ENCODE data around the gene TENT4A. TPM values are rescaled to one million over a fixed set of nuclear protein-coding genes. Genes with fewer than 3 reads are reported as not detected.

TENT4A gene
- total RNA-seq, 1 experiment from 2014 or later, result 29.2 TPM

DNA sequence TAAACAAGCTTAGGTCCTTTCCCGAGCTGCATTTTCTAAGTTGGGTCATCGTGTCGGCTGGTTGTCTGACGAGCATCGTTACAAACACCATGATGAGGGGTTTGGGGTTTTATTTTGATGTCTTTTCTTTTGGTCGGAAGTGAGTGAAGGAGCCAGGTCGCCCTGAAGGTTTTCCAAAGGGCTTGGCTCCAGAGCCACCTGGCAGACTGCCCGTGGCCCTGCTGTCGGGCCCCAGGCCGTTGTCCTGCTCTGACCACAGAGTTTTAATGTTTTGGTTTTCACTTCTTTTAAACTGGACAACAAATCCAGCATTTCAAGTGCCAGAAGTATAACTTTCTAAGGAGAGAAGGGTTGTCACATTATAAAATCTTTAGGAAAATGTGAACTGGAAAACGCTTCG lies 42.3 kb downstream of the TENT4A start:
- H3K9me3 Mint-ChIP-seq, result no peaks in the 10 kb centered on the region
- TF ChIP-seq, protein P1, sequence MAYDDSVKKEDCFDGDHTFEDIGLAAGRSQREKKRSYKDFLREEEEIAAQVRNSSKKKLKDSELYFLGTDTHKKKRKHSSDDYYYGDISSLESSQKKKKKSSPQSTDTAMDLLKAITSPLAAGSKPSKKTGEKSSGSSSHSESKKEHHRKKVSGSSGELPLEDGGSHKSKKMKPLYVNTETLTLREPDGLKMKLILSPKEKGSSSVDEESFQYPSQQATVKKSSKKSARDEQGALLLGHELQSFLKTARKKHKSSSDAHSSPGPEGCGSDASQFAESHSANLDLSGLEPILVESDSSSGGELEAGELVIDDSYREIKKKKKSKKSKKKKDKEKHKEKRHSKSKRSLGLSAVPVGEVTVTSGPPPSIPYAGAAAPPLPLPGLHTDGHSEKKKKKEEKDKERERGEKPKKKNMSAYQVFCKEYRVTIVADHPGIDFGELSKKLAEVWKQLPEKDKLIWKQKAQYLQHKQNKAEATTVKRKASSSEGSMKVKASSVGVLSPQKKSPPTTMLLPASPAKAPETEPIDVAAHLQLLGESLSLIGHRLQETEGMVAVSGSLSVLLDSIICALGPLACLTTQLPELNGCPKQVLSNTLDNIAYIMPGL (CRISPR knock-in tag; IDR thresholded peaks at IDR 0.05), result no peak
- TF ChIP-seq, protein P2, sequence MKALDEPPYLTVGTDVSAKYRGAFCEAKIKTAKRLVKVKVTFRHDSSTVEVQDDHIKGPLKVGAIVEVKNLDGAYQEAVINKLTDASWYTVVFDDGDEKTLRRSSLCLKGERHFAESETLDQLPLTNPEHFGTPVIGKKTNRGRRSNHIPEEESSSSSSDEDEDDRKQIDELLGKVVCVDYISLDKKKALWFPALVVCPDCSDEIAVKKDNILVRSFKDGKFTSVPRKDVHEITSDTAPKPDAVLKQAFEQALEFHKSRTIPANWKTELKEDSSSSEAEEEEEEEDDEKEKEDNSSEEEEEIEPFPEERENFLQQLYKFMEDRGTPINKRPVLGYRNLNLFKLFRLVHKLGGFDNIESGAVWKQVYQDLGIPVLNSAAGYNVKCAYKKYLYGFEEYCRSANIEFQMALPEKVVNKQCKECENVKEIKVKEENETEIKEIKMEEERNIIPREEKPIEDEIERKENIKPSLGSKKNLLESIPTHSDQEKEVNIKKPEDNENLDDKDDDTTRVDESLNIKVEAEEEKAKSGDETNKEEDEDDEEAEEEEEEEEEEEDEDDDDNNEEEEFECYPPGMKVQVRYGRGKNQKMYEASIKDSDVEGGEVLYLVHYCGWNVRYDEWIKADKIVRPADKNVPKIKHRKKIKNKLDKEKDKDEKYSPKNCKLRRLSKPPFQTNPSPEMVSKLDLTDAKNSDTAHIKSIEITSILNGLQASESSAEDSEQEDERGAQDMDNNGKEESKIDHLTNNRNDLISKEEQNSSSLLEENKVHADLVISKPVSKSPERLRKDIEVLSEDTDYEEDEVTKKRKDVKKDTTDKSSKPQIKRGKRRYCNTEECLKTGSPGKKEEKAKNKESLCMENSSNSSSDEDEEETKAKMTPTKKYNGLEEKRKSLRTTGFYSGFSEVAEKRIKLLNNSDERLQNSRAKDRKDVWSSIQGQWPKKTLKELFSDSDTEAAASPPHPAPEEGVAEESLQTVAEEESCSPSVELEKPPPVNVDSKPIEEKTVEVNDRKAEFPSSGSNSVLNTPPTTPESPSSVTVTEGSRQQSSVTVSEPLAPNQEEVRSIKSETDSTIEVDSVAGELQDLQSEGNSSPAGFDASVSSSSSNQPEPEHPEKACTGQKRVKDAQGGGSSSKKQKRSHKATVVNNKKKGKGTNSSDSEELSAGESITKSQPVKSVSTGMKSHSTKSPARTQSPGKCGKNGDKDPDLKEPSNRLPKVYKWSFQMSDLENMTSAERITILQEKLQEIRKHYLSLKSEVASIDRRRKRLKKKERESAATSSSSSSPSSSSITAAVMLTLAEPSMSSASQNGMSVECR (CRISPR knock-in tag; IDR thresholded peaks at IDR 0.05; ENCODE audit: borderline replicate concordance), result no peak
- TF ChIP-seq, protein P3, sequence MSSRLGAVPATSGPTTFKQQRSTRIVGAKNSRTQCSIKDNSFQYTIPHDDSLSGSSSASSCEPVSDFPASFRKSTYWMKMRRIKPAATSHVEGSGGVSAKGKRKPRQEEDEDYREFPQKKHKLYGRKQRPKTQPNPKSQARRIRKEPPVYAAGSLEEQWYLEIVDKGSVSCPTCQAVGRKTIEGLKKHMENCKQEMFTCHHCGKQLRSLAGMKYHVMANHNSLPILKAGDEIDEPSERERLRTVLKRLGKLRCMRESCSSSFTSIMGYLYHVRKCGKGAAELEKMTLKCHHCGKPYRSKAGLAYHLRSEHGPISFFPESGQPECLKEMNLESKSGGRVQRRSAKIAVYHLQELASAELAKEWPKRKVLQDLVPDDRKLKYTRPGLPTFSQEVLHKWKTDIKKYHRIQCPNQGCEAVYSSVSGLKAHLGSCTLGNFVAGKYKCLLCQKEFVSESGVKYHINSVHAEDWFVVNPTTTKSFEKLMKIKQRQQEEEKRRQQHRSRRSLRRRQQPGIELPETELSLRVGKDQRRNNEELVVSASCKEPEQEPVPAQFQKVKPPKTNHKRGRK (CRISPR knock-in tag; IDR thresholded peaks at IDR 0.05; ENCODE audit: borderline replicate concordance), result no peak
- TF ChIP-seq, protein P4, sequence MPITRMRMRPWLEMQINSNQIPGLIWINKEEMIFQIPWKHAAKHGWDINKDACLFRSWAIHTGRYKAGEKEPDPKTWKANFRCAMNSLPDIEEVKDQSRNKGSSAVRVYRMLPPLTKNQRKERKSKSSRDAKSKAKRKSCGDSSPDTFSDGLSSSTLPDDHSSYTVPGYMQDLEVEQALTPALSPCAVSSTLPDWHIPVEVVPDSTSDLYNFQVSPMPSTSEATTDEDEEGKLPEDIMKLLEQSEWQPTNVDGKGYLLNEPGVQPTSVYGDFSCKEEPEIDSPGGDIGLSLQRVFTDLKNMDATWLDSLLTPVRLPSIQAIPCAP (CRISPR knock-in tag; IDR thresholded peaks at IDR 0.05), result no peak
- TF ChIP-seq OVOL2 (CRISPR knock-in tag; IDR thresholded peaks at IDR 0.05; ENCODE audit: borderline replicate concordance), result no peak
- no peak for TF ChIP-seq EMX1 (CRISPR knock-in tag; IDR thresholded peaks at IDR 0.05)
- TF ChIP-seq JUN (CRISPR knock-in tag; IDR thresholded peaks at IDR 0.05), result no peak
- no peak for TF ChIP-seq NFATC4 (CRISPR knock-in tag; IDR thresholded peaks at IDR 0.05)
- TF ChIP-seq KAT7 (CRISPR knock-in tag; IDR thresholded peaks at IDR 0.05; ENCODE audit: borderline replicate concordance), result no peak
- TF ChIP-seq, protein P5, sequence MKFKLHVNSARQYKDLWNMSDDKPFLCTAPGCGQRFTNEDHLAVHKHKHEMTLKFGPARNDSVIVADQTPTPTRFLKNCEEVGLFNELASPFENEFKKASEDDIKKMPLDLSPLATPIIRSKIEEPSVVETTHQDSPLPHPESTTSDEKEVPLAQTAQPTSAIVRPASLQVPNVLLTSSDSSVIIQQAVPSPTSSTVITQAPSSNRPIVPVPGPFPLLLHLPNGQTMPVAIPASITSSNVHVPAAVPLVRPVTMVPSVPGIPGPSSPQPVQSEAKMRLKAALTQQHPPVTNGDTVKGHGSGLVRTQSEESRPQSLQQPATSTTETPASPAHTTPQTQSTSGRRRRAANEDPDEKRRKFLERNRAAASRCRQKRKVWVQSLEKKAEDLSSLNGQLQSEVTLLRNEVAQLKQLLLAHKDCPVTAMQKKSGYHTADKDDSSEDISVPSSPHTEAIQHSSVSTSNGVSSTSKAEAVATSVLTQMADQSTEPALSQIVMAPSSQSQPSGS (CRISPR knock-in tag; IDR thresholded peaks at IDR 0.05; ENCODE audit: borderline replicate concordance, low read depth), result no peak
- TF ChIP-seq NFYB (CRISPR knock-in tag; conservative IDR thresholded peaks at IDR 0.05; ENCODE audit: low read depth), result no peak
- no peak for TF ChIP-seq ZNF121 (CRISPR knock-in tag; IDR thresholded peaks at IDR 0.05)
- no peak for TF ChIP-seq MXD4 (CRISPR knock-in tag; IDR thresholded peaks at IDR 0.05; ENCODE audit: borderline replicate concordance)
- no peaks in the 10 kb centered on the region for H3K4me1 Mint-ChIP-seq
- ChIA-PET POLR2A (no interaction called here), CTCF (no interaction called here)
- H3K4me3 Mint-ChIP-seq, result no peak overlapping the region
- H3K27ac Mint-ChIP-seq, result no peak overlapping the region
- no peaks in the 10 kb centered on the region for H3K27me3 Mint-ChIP-seq (ENCODE audit: low read depth)
- H3K36me3 Mint-ChIP-seq, result peaks cover 63% of the 10 kb centered on the region
- DNase-seq (ENCODE audit: low spot score) (no peak), ATAC-seq (no peak)

DNA sequence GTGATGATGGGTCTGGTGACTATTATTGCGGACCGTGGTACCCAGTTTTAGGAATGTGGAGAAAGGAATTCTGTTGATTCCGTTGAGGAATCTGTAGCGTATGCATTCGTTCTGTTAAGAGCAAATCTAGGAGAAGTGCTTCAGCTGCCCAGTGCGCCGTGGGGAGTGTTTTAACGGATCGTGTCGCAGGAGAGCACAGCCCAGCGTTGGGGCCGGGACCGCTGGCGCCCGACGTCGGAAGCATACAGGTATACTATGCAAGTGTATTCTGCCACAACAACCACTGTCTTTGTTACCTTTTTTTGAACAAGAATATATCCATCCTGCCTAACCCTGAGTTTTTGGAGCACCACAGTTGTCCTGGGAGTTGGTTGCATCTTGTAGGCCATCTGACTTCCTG lies 42.7 kb downstream of the TENT4A start:
- no peaks in the 10 kb centered on the region for H3K27me3 Mint-ChIP-seq (ENCODE audit: low read depth)
- no peaks in the 10 kb centered on the region for H3K4me1 Mint-ChIP-seq
- ChIA-PET POLR2A (no interaction called here), CTCF (no interaction called here)
- no peak overlapping the region for H3K4me3 Mint-ChIP-seq
- H3K36me3 Mint-ChIP-seq, result peaks cover 62% of the 10 kb centered on the region
- no peaks in the 10 kb centered on the region for H3K9me3 Mint-ChIP-seq
- ATAC-seq (no peak), DNase-seq (ENCODE audit: low spot score) (no peak)
- no peak overlapping the region for H3K27ac Mint-ChIP-seq
- TF ChIP-seq GABPB1 (CRISPR knock-in tag; IDR thresholded peaks at IDR 0.05) (no peak), NFYB (CRISPR knock-in tag; conservative IDR thresholded peaks at IDR 0.05; ENCODE audit: low read depth) (no peak), HMGA2 (CRISPR knock-in tag; IDR thresholded peaks at IDR 0.05) (no peak), FOXJ3 (CRISPR knock-in tag; IDR thresholded peaks at IDR 0.05; ENCODE audit: borderline replicate concordance) (no peak), TCF7 (CRISPR knock-in tag; IDR thresholded peaks at IDR 0.05; ENCODE audit: low read depth) (no peak)
- TF ChIP-seq, protein P6, sequence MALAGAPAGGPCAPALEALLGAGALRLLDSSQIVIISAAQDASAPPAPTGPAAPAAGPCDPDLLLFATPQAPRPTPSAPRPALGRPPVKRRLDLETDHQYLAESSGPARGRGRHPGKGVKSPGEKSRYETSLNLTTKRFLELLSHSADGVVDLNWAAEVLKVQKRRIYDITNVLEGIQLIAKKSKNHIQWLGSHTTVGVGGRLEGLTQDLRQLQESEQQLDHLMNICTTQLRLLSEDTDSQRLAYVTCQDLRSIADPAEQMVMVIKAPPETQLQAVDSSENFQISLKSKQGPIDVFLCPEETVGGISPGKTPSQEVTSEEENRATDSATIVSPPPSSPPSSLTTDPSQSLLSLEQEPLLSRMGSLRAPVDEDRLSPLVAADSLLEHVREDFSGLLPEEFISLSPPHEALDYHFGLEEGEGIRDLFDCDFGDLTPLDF (CRISPR knock-in tag; IDR thresholded peaks at IDR 0.05), result no peak
- TF ChIP-seq, protein P7, sequence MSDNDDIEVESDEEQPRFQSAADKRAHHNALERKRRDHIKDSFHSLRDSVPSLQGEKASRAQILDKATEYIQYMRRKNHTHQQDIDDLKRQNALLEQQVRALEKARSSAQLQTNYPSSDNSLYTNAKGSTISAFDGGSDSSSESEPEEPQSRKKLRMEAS (CRISPR knock-in tag; IDR thresholded peaks at IDR 0.05), result no peak
- TF ChIP-seq, protein P8, sequence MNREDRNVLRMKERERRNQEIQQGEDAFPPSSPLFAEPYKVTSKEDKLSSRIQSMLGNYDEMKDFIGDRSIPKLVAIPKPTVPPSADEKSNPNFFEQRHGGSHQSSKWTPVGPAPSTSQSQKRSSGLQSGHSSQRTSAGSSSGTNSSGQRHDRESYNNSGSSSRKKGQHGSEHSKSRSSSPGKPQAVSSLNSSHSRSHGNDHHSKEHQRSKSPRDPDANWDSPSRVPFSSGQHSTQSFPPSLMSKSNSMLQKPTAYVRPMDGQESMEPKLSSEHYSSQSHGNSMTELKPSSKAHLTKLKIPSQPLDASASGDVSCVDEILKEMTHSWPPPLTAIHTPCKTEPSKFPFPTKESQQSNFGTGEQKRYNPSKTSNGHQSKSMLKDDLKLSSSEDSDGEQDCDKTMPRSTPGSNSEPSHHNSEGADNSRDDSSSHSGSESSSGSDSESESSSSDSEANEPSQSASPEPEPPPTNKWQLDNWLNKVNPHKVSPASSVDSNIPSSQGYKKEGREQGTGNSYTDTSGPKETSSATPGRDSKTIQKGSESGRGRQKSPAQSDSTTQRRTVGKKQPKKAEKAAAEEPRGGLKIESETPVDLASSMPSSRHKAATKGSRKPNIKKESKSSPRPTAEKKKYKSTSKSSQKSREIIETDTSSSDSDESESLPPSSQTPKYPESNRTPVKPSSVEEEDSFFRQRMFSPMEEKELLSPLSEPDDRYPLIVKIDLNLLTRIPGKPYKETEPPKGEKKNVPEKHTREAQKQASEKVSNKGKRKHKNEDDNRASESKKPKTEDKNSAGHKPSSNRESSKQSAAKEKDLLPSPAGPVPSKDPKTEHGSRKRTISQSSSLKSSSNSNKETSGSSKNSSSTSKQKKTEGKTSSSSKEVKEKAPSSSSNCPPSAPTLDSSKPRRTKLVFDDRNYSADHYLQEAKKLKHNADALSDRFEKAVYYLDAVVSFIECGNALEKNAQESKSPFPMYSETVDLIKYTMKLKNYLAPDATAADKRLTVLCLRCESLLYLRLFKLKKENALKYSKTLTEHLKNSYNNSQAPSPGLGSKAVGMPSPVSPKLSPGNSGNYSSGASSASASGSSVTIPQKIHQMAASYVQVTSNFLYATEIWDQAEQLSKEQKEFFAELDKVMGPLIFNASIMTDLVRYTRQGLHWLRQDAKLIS (CRISPR knock-in tag; IDR thresholded peaks at IDR 0.05; ENCODE audit: borderline replicate concordance), result no peak

Measured in WTC11 (cell line).